A172 (cell line): ENCODE results near the gene RRAGA. TPM values are rescaled to one million over a fixed set of nuclear protein-coding genes. Genes with fewer than 3 reads are reported as not detected.
"Not testable (repeated sequence)": the region's sequence is repeated elsewhere in the genome, so short reads cannot be mapped to it uniquely, and the experiment has no call there.

Experiments
- DNase-seq: peaks from one replicate; pipeline ENCODE4 v3.0.0-alpha.2; 2015; ENCODE audit warnings: low spot score
- total RNA-seq: library from RNA; depleted of rRNA; stranded (reverse); fragments of >200 nt; shearing (Covaris generic); gene quantifications from 2 replicates; pipeline ENCODE4 v1.2.3, GENCODE V29; 2014; rRNA removed

The RRAGA gene
- 35.5 and 37.0 TPM in 2 replicates for total RNA-seq

- DNase-seq, result peak; percentile 95
Measured at GRCh38 chr9:19048966-19049916, at the start of gene RRAGA. TSS of gene RRAGA (plus strand) at chr9:19049427. CDS start at chr9:19049660, 233 bp downstream.

GRCh38 chr9:19000133-19000532 lies 49.1 kb upstream of the RRAGA start:
- DNase-seq, result no peak

GRCh38 chr9:19009391-19009965 lies 39.7 kb upstream of the RRAGA start:
- no peak for DNase-seq

GRCh38 chr9:19018201-19018600 lies 31.0 kb upstream of the RRAGA start:
- DNase-seq, result no peak

- DNase-seq, result no peak
Measured at GRCh38 chr9:19020886-19021455, 28.3 kb upstream of the RRAGA start.

- not testable (repeated sequence) for DNase-seq
Measured at GRCh38 chr9:19021649-19022048, 27.6 kb upstream of the RRAGA start.

GRCh38 chr9:19022206-19022605 lies 27.0 kb upstream of the RRAGA start:
- no peak for DNase-seq

GRCh38 chr9:19023078-19023477 lies 26.1 kb upstream of the RRAGA start:
- no peak for DNase-seq

- no peak for DNase-seq
Measured at GRCh38 chr9:19026375-19026774, 22.9 kb upstream of the RRAGA start.

GRCh38 chr9:19027825-19028224 lies 21.4 kb upstream of the RRAGA start:
- DNase-seq, result no peak

- DNase-seq, result peak; percentile 59
Measured at GRCh38 chr9:19028835-19029451, 20.3 kb upstream of the RRAGA start.

- peak; percentile 8 for DNase-seq
Measured at GRCh38 chr9:19030899-19031298, 18.3 kb upstream of the RRAGA start.

- DNase-seq, result no peak
Measured at GRCh38 chr9:19032406-19032805, 16.8 kb upstream of the RRAGA start.

- DNase-seq, result no peak
Measured at GRCh38 chr9:19033015-19033414, 16.2 kb upstream of the RRAGA start, which contains the start of gene SAXO1. TSS of gene SAXO1 (minus strand) at chr9:19033209. CDS start at chr9:19032908, 301 bp downstream.

GRCh38 chr9:19036611-19037010 lies 12.6 kb upstream of the RRAGA start:
- DNase-seq, result no peak

- peak; percentile 5 for DNase-seq
Measured at GRCh38 chr9:19049917-19050636, 850 bp downstream of the RRAGA start.

GRCh38 chr9:19050637-19051591 lies 1.7 kb downstream of the RRAGA start:
- no peak for DNase-seq

GRCh38 chr9:19057033-19057432 lies 7.8 kb downstream of the RRAGA start:
- DNase-seq, result no peak

- DNase-seq, result no peak
Measured at GRCh38 chr9:19074229-19074628, 25.0 kb downstream of the RRAGA start.

- no peak for DNase-seq
Measured at GRCh38 chr9:19074836-19075235, 25.6 kb downstream of the RRAGA start.
